HG03066 (cell line): ENCODE measurements around the gene KLF2.
A peak's percentile ranks its signal among the peaks of the same experiment; 100 is the strongest.

Experiments used
- ATAC-seq: cut with Tn5 transposase; IDR thresholded peaks from one replicate; pipeline ENCODE4 v1.9.1; 2021; ENCODE audit warnings: low read depth; ENCODE audit not compliant: unreplicated experiment

The KLF2 gene

GRCh38 chr19:16306728-16307402, 17.8 kb upstream of the KLF2 start:
- no peak for ATAC-seq

- no peak for ATAC-seq
Observed at GRCh38 chr19:16308081-16308480, 16.5 kb upstream of the KLF2 start.

GRCh38 chr19:16309643-16310042, 15.0 kb upstream of the KLF2 start:
- no peak for ATAC-seq

GRCh38 chr19:16315825-16316505, 8.7 kb upstream of the KLF2 start:
- ATAC-seq = no peak

GRCh38 chr19:16316506-16316882, 8.1 kb upstream of the KLF2 start:
- ATAC-seq = no peak

GRCh38 chr19:16319481-16319880, 5.1 kb upstream of the KLF2 start:
- no peak for ATAC-seq

- no peak for ATAC-seq
Observed at GRCh38 chr19:16320987-16321386, 3.6 kb upstream of the KLF2 start.

- ATAC-seq = no peak
Observed at GRCh38 chr19:16325161-16325527, 518 bp downstream of the KLF2 start.

GRCh38 chr19:16325641-16326400, 1.2 kb downstream of the KLF2 start:
- no peak for ATAC-seq

GRCh38 chr19:16326401-16327168, 2.0 kb downstream of the KLF2 start:
- ATAC-seq = no peak

GRCh38 chr19:16327169-16327475, 2.5 kb downstream of the KLF2 start:
- ATAC-seq = no peak

GRCh38 chr19:16327501-16327900, 2.9 kb downstream of the KLF2 start:
- ATAC-seq = no peak

- ATAC-seq = no peak
Observed at GRCh38 chr19:16327911-16328823, 3.5 kb downstream of the KLF2 start.

GRCh38 chr19:16328824-16329482, 4.3 kb downstream of the KLF2 start:
- ATAC-seq = no peak

- peak; percentile 53 for ATAC-seq
Observed at GRCh38 chr19:16330368-16330801, 5.8 kb downstream of the KLF2 start.

- no peak for ATAC-seq
Observed at GRCh38 chr19:16330806-16331690, 6.4 kb downstream of the KLF2 start.

GRCh38 chr19:16333001-16333586, 8.5 kb downstream of the KLF2 start:
- ATAC-seq = no peak

GRCh38 chr19:16334411-16334810, 9.8 kb downstream of the KLF2 start:
- no peak for ATAC-seq
